Gastrocnemius medialis (tissue), 4 donors: ENCODE measurements around the gene KIAA0408. TPM values are rescaled to one million over a fixed set of nuclear protein-coding genes. Genes with fewer than 3 reads are reported as not detected.

Experiments
- ATAC-seq, 2 donors: fragments of 150-250 bp; one replicate each; pipeline ENCODE4 v1.9.1; 2016
- DNase-seq, 2 donors: peaks; one replicate each; pipeline ENCODE4 v3.0.0-alpha.2; 2019
- H3K27ac ChIP-seq, 4 donors: fragments of 200-600 bp; sonication (generic); 1 replicate in 1 of 4; 2 replicates in 3 of 4; pipeline ENCODE4 v1.5.1; 2016 to 2018; ENCODE audit warnings: mild to moderate bottlenecking in 2 of 4, moderate library complexity in 1 of 4
- H3K27me3 ChIP-seq, 3 donors: fragments of 200-600 bp; sonication (generic) in 2 of 3; 1 replicate in 1 of 3; 2 replicates in 2 of 3; pipeline versions ENCODE4 v1.5.1 to v1.6.0; 2016 to 2019; ENCODE audit warnings: mild to moderate bottlenecking in 1 of 3, moderate library complexity in 1 of 3
- H3K36me3 ChIP-seq, 2 donors: fragments of 200-600 bp; sonication (generic) in 1 of 2; one replicate each; pipeline ENCODE4 v1.5.1; 2017 to 2018
- H3K4me1 ChIP-seq, 2 donors: fragments of 200-600 bp; sonication (generic) in 1 of 2; one replicate each; pipeline ENCODE4 v1.5.1; 2016 to 2017; ENCODE audit warnings: mild to moderate bottlenecking in 2 of 2
- H3K4me3 ChIP-seq, 4 donors: fragments of 200-600 bp; sonication (generic) in 3 of 4; 1 replicate in 1 of 4; 2 replicates in 3 of 4; pipeline ENCODE4 v1.5.1; 2016 to 2019; ENCODE audit warnings: mild to moderate bottlenecking in 2 of 4
- H3K9me3 ChIP-seq, 3 donors: fragments of 200-600 bp; sonication (generic) in 2 of 3; 1 replicate in 1 of 3; 2 replicates in 2 of 3; pipeline ENCODE4 v1.5.1; 2016 to 2019
- CTCF ChIP-seq, 5 experiments: fragments of 450-650 bp in 3 of 5; fragments of 200-600 bp in 2 of 5; sonication (generic) in 2 of 5; IDR thresholded peaks in 4 of 5; conservative IDR thresholded peaks in 1 of 5; 1 replicate in 4 of 5; 2 replicates in 1 of 5; pipeline ENCODE4 v1.5.1; 2016 to 2019; ENCODE audit warnings: antibody characterized with exemption in 5 of 5, mild to moderate bottlenecking in 3 of 5, moderate library complexity in 3 of 5
- POLR2A ChIP-seq, 2 donors: fragments of 450-650 bp; IDR thresholded peaks; one replicate each; pipeline ENCODE4 v1.6.1; 2017; ENCODE audit warnings: antibody characterized with exemption in 2 of 2, mild to moderate bottlenecking in 2 of 2, moderate library complexity in 2 of 2
- in situ Hi-C, 4 donors: fragments of 200-750 bp; cut with MboI; loops; one replicate each; pipeline versions ENCODE4 v1.15.0 to v1.8.0; 2017; ENCODE audit warnings: low sequenced_read_pairs in 4 of 4
- intact Hi-C: fragments of 100-400 bp; cut with DNase I; formaldehyde crosslinking; loops from one replicate; pipeline ENCODE4 v1.15.1; 2023; ENCODE audit warnings: low total_unique reads
- total RNA-seq, 4 donors: library from RNA; depleted of rRNA; stranded (reverse); fragments of >200 nt; gene quantifications; one replicate each; pipeline versions ENCODE4 v1.1.0 to v1.2.3, GENCODE V29; 2016

KIAA0408 gene
- total RNA-seq, 4 donors from 2014 or later = 34.0 to 57.4 (median 44.8) TPM

GRCh38 chr6:127452803-127453202 is 6.4 kb downstream of the KIAA0408 start:
- Histone ChIP-seq H3K9me3 (no peaks in the 10 kb centered on the region), H3K27ac (peak overlapping the region in 3 of 4 donors; percentile 7 to 40 (median 39)), H3K4me3 (no peak overlapping the region), H3K36me3 (peaks cover 0 to 23% of the 10 kb centered on the region in 2 donors), H3K27me3 (no peaks in the 10 kb centered on the region), H3K4me1 (peaks cover 46 to 48% of the 10 kb centered on the region in 2 donors)
- no peak for DNase-seq
- no peak for ATAC-seq
- no peak for TF ChIP-seq POLR2A (IDR thresholded peaks at IDR 0.05)
- TF ChIP-seq CTCF (IDR thresholded peaks at IDR 0.05 in 4 of 5, conservative IDR thresholded peaks at IDR 0.05 in 1 of 5) = no peak
- in situ Hi-C loops (loop anchor here in 1 of 4 donors (25.0 kb wide), 1 partner anchor 266 kb away; no protein-coding TSS in a partner anchor), intact Hi-C loops (no loop called here)

- H3K36me3 ChIP-seq = peaks cover 0 to 37% of the 10 kb centered on the region in 2 donors
- no peak overlapping the region for H3K4me3 ChIP-seq
- intact Hi-C loops = no loop called here
- no peak for TF ChIP-seq CTCF (IDR thresholded peaks at IDR 0.05 in 4 of 5, conservative IDR thresholded peaks at IDR 0.05 in 1 of 5)
- no peak for TF ChIP-seq POLR2A (IDR thresholded peaks at IDR 0.05)
- no peak for ATAC-seq
- H3K4me1 ChIP-seq = peaks cover 40 to 42% of the 10 kb centered on the region in 2 donors
- no peak overlapping the region for H3K27ac ChIP-seq
- H3K27me3 ChIP-seq = no peaks in the 10 kb centered on the region
- H3K9me3 ChIP-seq = no peaks in the 10 kb centered on the region
- no peak for DNase-seq
- in situ Hi-C loops = loop anchor here in 1 of 4 donors (25.0 kb wide), 1 partner anchor 264 kb away; no protein-coding TSS in a partner anchor
Observed at GRCh38 chr6:127451388-127451787, 7.8 kb downstream of the KIAA0408 start.

- H3K9me3 ChIP-seq = no peaks in the 10 kb centered on the region
- H3K27ac ChIP-seq = peak overlapping the region in 1 of 4 donors; percentile 48
- DNase-seq = no peak
- ATAC-seq = no peak
- H3K36me3 ChIP-seq = peaks cover 0 to 39% of the 10 kb centered on the region in 2 donors
- no peak overlapping the region for H3K4me3 ChIP-seq
- intact Hi-C loops (no loop called here), in situ Hi-C loops (no loop called here)
- no peaks in the 10 kb centered on the region for H3K27me3 ChIP-seq
- peaks cover 11 to 12% of the 10 kb centered on the region in 2 donors for H3K4me1 ChIP-seq
- TF ChIP-seq CTCF (IDR thresholded peaks at IDR 0.05 in 4 of 5, conservative IDR thresholded peaks at IDR 0.05 in 1 of 5) (no peak), POLR2A (IDR thresholded peaks at IDR 0.05) (no peak)
Observed at GRCh38 chr6:127447780-127448179, 11.4 kb downstream of the KIAA0408 start.

- TF ChIP-seq CTCF (IDR thresholded peaks at IDR 0.05 in 4 of 5, conservative IDR thresholded peaks at IDR 0.05 in 1 of 5) (no peak), POLR2A (IDR thresholded peaks at IDR 0.05) (no peak)
- Histone ChIP-seq H3K27ac (peak overlapping the region in 3 of 4 donors; percentile 5 to 48 (median 8)), H3K36me3 (peaks cover 0 to 39% of the 10 kb centered on the region in 2 donors), H3K4me1 (peaks cover 5 to 8% of the 10 kb centered on the region in 2 donors), H3K27me3 (no peaks in the 10 kb centered on the region), H3K9me3 (no peaks in the 10 kb centered on the region), H3K4me3 (no peak overlapping the region)
- ATAC-seq (peak; percentile 46 to 50), DNase-seq (no peak)
- intact Hi-C loops = no loop called here
- in situ Hi-C loops = no loop called here
Observed at GRCh38 chr6:127446356-127446755, 12.8 kb downstream of the KIAA0408 start.

DNA sequence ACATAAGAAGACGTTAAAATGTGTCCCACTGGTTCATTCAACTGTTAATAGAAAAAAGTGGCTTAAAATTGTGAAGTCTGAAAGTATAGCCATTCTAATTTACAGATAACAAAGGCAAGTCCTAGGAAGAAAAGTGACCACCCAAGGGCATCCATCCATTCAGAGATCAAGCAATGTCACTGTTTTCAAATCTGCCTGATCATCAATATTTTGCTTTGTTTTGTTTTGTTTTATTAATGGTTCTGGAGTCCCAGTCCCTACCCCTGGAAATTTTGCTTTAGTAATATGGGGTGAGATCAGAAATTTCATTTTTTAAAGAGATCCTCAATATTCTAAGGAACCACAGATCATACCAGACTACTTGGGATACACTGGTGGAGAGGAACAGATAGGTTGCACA is 17.3 kb downstream of the KIAA0408 start:
- Histone ChIP-seq H3K27ac (no peak overlapping the region), H3K4me3 (no peak overlapping the region), H3K27me3 (no peaks in the 10 kb centered on the region), H3K36me3 (peaks cover 0 to 7% of the 10 kb centered on the region in 2 donors), H3K4me1 (peaks cover 11 to 25% of the 10 kb centered on the region in 2 donors), H3K9me3 (no peaks in the 10 kb centered on the region)
- intact Hi-C loops (no loop called here), in situ Hi-C loops (no loop called here)
- DNase-seq (no peak), ATAC-seq (no peak)
- TF ChIP-seq CTCF (IDR thresholded peaks at IDR 0.05 in 4 of 5, conservative IDR thresholded peaks at IDR 0.05 in 1 of 5) (no peak), POLR2A (IDR thresholded peaks at IDR 0.05) (no peak)
